ENCODE measurements around the gene CBX8.

Gene CBX8

DNA sequence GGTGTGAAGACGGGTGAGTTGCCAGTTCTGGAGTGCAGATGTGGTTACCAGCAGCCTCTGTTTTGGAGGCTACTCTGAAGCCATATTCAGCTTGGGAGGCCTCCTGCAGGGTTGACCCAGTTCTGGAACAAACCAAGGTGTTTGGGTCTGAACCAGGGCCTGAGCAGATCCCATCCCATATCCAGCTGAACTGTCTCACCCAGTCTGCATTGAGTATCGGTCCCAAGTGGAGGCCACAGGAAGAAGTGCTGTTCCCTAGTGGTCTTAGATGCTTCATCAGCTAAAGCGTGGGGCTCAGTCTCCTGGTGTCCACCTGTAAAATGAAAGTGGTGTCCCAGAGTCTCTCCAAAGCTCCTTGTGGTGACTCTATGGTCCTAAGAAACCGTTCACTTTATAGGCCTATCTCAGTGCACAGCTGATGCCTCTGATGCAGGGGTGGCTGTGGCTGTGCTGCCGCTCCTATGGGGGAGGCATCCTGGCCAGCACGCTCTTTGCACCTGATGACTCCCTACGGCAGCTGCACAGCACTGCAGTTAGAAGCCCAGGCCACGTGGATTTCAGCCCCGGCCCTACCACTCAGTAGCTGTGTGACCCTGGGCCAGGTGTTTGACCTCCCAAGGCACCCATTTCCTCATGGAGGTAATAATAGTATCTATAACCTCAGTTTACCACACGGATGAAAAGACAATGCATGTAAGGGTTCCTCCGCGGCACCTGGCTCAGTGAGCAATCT, 21.3 kb upstream of the CBX8 start:
- no peak for DNase-seq

DNA sequence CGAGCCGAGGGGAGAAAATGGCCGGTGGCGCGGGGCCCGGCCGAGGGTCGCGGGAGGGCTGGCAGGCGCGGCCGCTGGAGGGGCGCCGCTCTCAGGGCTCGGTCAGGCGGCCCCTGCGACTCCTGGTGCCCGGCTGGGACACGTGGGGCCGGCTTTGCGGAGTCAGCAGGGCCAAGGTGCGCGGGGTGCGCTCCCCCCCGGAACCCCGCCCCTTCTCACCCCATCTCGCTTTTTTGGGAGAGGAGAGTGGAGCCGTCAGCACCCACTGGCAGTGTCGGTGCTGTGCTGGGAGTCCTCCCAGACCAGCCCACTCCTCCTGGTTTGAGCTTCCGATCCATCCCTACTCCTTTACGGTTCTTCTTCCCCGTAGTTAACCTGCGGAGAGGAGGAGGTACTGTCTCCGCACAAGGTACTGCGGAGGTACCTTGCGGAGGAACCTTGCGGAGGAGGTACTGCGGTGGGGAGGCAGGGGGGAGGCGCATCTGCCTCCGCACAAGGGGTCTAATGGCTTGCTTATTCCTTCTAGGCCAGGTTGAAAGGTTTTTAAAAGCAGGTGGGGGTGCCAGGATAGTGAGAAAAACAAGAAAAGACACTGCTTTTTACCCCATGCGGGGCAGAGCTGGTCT, 19.1 kb upstream of the CBX8 start:
- DNase-seq: no peak

DNA sequence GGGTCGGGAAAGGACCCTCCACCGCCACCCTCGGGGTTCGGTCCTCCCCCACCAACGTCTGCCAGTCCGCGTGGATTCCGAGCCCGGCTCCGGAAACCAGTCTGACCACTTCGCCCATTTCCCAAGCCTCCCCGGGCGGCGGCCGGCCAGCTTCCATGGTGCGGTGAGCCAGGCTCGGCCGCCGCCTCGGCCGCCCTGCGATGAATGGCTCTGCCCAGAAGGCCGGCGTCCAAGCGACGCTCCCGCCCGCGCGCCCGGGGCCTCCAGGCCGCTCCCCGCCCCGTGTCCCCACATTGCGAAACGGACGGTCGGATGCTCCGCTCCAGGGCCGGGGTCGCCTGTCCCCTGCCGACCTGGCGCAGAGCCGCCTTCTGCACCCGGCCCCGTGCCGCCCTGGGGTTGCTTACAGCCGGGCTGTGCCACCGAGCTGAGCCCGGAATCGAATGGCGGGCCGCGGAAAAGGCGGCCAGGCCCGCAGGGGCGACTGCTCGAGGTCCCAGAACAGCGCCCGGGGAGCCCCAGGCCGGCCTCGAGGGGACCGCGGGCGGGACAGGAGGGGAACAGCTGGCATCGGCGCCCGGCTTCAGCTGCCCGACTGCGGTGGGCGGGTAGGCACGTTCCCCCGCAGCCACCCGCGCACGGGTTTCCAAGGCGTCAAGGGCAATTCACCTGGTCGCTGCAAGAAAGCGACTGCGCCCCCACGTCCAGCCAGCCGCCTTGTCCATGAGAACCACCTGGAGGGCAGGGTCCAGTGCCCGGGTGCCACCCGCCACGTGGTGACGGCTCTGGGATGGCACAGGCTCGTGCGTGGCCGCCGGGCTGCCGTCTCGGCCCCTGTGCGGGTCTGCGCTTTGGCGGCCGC, 18.3 kb upstream of the CBX8 start:
- DNase-seq: no peak

DNA sequence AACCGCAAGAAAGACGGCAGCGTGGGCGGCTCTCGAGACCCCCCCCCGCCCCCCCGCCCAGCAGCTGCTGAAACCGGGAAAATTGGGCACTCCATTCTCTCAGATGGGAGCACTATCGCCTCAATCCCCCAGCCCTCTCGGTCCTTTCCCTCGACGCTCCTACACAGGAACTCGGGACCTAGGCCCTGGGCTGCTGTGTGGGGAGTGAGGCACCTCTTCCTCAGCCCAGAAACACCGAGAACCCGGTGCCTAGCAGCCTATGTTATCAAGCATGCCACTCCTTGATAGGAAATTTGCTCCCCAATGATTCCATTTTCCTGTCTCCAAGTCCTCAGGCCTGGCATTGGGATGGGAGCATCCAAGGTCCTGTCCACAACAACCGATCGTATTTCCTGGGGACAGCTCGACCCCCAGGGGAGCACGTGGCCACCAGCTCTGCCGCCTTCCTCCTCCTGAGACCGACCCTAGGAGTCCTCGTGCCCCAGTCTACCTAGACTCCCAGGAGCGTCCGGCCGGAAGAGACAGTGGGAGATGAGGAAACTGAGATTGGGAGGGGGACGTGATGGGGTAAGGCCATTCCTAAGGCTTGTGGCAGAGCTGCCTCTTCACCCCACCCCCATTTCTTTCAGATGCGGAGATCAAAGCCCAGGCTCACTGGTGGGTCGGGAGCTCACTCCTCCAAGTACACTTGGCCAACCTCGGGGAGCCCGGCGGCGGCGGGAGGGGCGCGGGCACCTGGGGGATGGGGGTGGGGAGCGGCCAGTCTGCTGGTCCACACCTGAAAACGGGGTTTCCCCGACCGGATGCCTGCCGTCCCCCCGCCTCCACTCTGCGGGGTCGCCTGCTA, 17.5 kb upstream of the CBX8 start:
- no peak for DNase-seq

DNA sequence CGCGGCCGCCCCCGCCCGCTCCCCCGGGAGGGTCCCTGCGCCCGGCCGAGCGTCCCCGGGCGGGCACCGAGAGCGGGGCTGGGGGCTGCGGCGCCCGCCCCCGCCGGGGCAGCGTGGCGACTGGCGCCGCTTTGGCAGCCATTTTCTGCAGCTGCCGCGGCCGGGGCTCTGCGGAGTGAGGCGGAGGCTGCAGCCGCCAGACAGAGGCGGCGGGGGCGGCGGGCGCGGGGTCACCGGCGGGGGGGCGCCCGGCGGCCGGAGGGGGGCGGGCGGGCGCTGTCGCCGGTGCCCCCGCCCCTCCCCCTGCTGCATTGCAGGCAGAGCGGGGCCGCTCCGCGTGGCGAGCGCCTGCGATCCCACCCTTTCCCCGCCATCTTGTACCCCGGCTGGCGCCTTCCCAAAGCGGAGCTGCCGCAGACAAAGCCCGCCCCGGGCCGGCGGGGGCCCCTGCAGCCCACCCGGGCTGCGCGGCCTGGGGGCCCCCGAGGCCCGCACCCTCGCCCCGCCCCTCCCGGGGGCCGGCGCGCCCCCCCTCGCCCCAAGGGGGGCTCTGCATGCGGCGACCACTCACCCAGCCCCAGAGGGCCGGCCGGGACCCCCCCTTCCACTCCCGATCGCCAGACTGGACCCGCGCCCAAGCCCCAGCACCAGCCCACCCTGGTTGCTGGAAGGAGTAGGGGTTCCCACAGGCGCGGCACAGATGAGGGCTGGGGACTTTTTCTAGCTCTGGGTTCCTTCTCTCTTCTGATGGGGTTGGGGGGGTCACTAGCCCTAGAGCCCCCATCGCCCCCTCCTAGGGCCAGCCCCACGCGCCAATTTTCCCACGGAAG, 16.6 kb upstream of the CBX8 start:
- DNase-seq: peak; percentile 49

DNA sequence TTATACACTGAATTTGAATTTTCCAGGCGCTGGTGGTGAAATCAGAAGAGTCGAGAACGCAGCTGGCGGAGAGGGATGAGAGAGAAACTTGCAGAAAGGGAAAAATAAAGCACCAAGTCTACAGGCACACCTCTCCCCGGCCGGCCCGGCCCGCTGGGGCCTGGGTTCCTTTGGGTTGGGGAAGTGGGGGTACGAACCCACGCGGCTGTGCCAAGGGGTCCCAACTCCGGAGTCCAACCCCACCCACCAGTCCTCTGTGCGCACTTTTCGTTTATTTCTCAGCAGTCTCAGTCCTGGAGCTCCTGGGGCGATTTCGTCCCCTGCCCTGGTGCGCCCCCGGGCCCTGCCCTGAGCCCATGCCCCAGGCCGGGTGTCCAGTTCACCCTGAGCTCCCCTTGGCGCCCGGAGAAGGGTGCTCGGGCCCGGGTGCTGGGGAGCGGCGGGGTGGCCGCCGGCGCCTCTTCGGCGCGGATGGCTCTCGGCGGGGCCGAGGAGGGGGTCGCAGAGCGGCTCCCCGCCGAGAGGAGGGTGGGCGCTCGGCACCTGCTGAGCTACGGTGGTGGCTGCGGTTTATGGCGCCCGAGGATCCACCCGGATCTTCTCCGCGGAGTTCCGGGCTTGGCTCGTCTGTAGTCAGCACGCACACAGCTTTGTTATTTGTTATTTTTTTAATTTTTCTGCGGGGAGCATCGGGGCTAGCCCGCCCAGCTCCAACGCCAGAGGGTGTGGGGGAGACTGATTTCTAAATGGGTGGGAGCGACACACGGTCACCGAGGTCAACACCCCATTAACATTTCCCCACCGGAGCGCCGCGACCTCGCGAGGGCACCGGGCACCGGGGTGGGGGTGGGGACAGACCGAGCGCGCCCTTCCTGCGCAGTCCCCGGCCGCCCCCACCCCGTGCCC, 15.7 kb upstream of the CBX8 start:
- no peak for DNase-seq

DNA sequence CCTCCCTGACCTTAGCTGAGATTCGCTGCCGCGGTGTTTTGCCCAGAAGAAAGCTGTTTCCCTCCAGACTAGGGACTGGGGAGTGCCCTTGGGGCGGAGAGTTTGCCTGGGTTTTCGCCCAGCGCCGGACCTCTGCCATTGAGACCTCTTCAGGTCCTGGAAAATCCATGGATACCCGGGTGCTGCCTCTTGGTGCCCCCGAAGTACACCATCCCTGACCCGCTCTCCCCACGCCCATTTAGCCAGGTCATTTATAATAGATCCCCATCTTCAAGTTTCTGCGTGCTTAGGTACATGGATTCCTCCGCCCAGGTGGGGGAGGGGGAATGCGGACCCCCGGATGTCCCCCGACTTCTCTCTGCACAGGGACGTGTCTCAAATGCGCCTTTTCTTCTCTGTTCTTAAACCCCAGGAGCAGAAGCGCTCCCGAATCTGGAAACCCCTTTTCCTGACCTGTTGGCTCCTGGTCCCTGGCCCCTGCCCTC, 15.0 kb upstream of the CBX8 start:
- no peak for DNase-seq

DNA sequence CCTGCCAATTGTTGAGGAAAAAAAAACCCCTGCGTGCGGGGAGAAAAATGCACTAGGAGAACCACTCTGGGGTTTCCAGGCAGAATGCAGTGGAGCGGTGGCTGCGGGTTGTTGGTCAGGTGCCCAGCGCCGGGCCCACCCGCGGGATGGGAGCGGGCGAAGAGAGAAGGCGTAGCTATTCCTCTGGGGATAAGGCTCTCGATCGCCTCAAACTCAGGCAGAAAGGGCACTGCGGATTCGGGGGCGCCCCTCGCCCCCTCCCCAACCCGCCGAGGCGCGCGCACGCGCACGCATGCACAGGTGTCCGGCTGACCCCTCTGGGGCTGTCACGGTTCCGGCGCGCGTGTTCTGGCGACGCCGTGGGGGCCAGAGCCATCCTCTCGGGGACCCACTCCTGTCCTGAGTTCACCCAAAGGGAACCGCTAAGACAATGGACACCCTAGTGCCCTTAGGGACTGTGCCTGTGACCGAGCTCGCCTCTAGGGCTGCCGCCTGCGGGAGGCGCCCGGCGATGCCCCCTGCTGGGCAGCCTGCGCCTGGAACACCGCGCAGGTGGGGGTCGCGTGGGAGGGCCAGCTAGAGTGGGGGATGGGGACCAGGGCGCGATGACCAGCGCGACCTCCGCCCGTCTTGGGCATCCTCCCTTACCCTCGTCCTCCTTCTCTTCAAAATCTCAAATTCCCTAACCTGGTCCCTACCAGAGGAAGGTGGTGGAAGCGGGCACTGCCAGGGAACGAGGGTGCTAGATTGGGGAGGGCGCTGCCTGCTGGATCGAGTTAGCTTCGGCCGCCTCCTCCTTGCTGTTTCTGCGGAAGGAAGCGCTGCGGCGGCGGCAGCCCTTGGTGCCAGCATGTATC, 14.4 kb upstream of the CBX8 start:
- peak; percentile 54 for DNase-seq

DNA sequence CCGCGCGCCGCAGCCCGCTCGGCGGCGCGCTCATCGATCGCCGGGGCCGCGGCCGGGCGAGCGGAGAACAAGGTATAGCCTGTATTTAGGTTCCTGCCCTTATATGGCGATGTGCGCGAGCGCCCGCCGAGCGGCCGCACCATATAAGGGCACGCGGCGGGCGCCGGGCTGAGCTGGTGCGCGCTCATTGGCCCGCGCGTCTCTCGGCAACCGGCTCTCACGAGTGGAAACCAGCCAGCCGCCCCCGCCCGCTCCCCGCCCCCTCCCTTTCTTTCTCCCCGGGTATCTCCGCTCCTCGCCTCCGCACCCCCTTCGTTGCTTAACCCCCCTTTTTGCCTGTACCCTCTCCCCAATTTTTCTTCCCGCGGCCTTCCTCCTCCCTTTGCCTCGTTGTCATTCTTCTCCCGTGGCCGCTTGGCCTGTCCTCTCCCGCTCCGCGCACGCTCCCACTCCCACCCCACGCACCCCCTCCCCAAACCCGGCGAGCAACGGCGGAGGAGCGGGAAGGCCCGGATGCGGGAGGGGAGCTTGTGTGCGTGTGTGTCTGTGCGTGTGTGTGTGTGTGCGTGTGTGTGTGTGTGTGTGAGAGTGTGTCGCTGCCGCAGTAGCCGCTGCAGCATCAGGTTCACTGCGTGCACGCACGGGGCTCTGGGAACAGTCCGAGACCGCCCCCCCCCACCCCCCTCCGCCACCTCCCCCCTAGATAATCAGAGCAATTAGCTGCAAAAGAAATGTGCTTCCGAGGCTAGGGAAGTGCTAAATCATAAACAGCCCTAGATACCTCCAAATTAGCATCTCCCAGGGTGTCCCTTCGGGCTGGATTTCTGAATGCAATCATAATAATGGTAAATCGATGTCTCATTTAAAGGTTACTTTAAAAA, 13.5 kb upstream of the CBX8 start:
- DNase-seq: peak; percentile 90

DNA sequence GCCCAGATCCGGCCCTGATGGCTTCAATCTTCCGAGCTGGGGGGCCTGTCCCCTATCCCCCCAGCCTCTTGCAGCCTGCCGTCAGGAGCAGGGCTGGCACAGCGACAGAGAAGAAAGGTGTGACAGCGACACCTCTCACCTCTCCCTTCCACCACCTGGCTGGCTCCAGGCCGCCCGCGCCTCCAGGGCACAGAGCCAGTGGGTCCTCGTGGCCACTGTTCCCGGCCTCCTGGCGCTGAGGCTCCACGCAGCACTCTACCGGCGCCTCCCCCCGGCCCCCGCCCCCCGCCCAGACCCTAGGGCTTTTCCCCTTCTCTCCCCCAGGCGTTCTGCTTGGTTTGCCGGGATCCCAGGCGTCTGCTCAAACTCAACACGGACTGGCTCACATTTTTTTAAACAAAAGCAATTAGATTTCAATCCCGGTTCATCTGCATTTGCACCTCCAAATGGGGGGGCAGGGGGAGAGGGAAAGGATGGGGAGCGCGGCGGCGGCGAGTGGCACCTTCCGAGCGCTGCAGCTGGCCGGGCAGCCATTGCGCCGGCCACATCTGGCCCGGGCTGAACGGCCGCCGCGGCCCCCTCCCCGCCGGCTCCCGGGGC, 12.8 kb upstream of the CBX8 start:
- no peak for DNase-seq

DNA sequence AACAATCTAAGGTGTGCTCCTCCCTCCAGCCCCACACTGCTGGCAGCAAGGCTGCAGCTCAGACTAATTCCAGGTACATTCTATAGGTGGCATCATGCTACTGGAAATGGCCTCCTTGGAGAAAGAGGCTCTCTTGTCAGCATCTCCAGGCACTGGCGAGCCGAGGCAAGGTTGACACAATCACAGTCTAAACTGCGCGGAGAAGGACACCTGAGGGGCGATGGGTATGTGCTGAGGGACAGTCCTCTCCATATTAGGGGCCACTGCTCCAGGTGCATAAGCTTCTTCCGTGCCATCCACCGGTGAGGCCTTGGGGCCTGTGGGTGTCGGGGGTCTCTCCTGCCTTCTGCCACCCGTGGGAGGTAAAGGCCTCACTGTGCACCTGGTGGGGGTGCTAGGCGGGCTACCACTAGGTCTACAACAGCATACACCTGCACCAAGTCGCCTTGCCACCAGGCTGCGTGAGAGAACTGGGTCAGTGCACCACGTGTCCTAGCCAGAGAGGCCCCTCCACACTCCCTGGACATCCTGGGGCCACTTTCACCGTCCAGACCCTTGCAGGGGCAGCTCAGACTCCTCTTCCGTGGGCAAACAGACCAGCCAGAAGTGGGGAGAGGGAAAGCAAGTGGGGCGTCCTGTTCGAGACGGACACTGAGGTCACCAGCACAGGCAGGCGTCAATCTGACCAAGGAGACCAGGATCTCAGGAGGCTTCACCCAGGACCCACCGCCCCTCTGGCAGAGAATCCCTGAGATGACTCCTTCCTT, 12.1 kb upstream of the CBX8 start:
- peak; percentile 66 for DNase-seq

DNA sequence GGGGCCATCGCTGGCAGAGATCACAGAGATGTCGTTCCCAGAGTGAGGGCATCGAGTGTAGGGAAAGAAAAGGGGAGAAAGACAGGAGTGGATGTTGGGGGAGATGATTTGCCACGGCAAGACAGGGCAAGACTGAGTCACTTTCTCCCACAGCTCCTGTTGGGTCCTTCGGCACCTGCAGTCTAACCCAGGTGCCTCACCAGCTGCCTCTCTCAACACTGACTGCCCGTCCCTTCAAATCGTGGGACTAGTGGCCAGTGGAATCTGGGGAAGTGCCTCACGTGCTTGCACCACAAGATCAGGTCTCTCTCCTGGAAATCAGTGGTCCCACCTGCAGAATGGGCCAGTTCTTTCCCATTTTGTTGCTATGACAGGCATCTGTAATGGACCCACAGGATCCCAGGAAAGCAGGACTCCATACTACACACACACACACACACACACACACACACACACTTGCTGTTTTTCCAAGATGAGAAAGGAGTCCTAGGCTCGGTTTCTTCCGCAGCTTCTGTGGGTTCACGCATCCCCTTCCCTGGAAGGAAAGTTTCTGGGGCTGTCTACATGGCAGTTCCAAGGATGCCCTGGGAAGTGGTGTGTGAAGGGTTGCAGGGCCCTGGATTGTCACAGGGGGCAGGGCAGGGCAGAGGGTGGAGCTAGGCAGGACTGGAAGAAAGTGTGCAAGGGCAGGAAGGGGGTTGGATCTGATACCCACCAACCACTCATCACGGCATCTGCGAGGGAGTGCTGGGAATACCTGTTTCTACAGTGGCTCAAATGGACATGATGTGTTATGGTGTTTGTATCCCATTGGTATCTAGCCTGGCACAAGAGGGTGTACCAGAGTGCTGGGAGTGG, 10.2 kb upstream of the CBX8 start:
- DNase-seq: no peak

DNA sequence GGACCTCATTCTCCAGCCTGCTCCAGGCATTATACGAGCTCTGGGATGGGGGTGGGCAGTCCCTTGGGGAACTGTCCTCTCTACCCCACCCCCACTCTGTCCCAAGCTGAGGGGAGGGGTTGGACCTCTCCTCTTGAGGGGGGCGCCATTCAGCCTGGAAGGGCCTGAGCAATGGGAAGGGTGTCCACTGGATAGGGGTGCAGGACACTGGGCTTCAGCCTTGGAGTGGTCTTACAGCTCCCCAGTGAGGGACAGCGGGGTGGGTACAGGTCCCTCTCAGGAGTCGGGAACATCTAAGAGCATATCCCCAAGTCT, 9.5 kb upstream of the CBX8 start:
- no peak for DNase-seq

DNA sequence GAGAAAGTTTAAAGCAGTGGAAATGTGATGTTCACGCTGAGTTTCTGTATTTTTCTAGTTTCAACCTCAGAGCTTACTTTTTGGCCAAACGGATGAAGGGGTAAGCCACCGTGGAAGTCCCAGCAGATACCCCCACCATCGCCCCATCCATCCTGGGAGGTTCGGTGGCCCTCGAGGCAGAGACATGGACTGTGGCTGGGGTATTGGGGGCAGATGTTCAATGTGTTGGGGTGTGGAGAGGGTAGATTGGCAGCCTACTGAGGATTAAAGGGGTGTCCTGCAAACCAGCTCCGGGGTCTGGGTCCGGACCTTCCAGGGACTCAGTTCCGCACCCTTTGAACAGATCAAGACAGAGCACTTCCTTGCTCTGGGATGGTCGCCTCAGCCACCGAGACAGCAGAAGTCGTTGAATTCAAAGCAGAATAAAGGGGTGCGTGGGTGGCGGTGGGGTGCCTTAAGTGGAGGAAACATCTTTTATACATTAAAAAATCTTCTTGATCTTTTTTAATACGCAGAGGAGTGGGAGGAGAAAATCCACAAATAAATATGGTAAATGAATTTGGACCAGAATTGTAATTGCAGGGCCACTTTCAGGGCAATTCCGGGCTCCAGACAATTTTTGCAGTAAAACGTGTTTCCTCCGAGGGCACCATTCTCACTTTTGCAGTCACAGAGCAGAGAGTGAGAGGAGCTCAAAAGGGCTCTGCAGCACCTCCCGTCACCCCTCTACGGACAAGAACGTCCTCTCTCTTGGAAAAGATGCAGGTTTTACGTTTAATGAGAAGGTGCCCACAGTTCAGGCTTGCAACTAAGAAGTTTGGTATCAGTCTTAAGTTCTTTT, 8.2 kb upstream of the CBX8 start:
- no peak for DNase-seq

DNA sequence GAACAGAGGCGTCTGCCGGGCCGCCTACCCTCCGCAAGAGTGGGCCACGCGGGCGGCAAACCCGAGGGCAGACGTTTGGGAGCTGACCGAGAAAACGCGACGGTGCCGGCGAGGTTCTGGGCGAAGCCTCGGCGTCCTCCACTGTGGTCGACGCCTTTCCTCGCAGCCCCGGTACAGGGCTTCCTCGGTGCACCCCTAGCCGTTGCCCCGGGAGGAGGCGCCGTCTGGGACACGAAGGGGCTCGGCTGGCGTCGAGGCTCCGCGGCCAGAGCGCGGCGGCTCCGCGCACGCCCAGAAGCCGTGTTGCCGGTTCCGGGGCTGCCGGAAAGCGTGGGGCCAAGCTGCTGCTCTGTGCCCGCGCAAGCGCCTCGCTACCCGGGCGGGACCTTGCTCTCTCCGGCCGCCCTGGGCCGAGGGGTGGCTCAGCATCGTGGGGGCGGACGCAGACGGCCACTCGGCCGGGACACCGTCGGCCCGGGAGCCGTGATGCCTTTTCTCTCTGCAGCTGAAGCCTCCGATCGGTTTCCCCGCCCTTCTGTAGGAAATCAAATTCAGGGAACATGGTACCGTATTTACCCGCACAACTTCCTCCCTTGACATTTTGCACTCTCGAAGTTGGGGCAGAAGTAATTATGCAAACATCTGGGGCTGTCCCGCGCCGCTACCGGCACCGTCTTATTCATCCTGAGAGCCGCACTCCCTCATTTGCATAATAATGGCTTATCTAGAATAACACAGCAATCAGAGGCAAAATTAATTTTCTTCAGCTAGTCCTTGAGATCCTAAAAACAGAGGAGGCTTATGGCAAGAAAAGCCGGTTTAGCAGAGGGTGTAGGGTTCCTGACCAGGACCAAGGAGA, 7.3 kb upstream of the CBX8 start:
- no peak for DNase-seq
